Transverse colon (tissue), 3 donors: ENCODE data around the gene ZNF439.

Source experiments
- POLR2A ChIP-seq: fragments of 450-650 bp; IDR thresholded peaks from one replicate; pipeline ENCODE4 v1.6.1; 2016; ENCODE audit warnings: antibody characterized with exemption, mild to moderate bottlenecking, moderate library complexity
- TF ChIP-seq, protein P1 (sequence below), 5 experiments: fragments of 200-600 bp in 3 of 5; fragments of 450-650 bp in 2 of 5; sonication (generic) in 3 of 5; IDR thresholded peaks; 1 replicate in 2 of 5; 2 replicates in 3 of 5; pipeline ENCODE4 v1.5.1; 2016 to 2017; ENCODE audit warnings: antibody characterized with exemption in 5 of 5, inconsistent platforms in 3 of 5, mild to moderate bottlenecking in 2 of 5, moderate library complexity in 1 of 5

DNA sequence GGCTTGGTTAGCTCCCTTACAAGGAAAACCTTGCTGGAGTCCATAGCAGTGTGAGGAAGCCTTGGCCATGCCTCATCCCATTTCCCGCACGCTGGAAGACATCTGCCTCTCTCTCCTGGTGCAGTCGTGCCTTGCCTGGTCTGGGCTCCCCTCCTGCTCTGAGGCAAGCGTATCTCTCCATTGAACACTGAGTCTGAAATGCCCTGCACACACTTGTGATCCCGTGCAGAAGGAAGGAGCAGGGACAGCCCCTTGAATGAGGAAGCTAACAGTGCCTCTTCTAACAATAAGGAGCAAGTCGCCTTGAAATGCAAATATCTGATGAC, 34.9 kb upstream of the ZNF439 start:
- TF ChIP-seq, protein P1, sequence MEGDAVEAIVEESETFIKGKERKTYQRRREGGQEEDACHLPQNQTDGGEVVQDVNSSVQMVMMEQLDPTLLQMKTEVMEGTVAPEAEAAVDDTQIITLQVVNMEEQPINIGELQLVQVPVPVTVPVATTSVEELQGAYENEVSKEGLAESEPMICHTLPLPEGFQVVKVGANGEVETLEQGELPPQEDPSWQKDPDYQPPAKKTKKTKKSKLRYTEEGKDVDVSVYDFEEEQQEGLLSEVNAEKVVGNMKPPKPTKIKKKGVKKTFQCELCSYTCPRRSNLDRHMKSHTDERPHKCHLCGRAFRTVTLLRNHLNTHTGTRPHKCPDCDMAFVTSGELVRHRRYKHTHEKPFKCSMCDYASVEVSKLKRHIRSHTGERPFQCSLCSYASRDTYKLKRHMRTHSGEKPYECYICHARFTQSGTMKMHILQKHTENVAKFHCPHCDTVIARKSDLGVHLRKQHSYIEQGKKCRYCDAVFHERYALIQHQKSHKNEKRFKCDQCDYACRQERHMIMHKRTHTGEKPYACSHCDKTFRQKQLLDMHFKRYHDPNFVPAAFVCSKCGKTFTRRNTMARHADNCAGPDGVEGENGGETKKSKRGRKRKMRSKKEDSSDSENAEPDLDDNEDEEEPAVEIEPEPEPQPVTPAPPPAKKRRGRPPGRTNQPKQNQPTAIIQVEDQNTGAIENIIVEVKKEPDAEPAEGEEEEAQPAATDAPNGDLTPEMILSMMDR (IDR thresholded peaks at IDR 0.05), result no peak
- TF ChIP-seq POLR2A, result no peak
